ENCODE measurements around the gene ATG10.

DNA sequence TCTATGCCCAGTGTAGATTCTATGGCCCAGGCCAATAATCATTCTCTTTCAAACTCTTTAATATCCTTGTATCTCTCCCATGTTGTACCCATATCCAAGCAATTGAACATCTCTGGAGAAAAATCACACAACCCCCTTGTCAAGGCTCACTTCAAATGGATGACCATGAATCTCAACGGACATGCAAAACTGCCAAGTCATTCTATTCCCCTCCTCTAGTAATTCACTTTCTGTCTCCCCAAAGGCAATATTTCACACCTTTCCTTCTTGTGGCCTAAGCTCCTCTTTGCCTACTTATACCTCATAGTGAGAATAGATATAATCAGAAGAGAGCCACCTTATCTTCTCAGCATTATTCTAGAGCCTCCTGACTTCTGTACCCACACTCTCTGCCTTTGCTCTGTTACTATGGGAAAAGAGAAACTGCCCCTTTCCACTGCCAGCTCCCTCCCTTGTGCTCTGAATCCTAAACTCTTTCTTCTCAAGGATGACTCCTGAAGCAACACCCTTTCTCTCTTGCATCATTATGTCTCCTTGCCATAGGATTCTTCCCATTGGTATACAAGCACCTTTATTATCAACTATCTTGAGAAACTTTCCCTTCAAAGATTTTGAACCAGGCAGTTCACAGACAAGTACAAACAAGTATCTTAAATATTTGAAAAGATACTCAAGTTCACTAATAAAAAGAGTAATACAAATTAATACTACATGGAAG is 240.2 kb downstream of the ATG10 start:
- TF ChIP-seq JUND (IDR thresholded peaks at IDR 0.05; ENCODE audit: low read length) (no peak), POLR2AphosphoS5 (IDR thresholded peaks at IDR 0.05; ENCODE audit: low read depth, low read length) (no peak), TAF1 (IDR thresholded peaks at IDR 0.05; ENCODE audit: low read depth, low read length) (no peak), EP300 (IDR thresholded peaks at IDR 0.05; ENCODE audit: borderline replicate concordance in 1 of 2, low read depth in 2 of 2, low read length in 2 of 2) (no peak), SP1 (IDR thresholded peaks at IDR 0.05; ENCODE audit: low read depth, low read length) (no peak), SUZ12 (IDR thresholded peaks at IDR 0.05; ENCODE audit: low read length) (no peak), GABPA (IDR thresholded peaks at IDR 0.05; ENCODE audit: borderline replicate concordance, insufficient read depth, low read length) (no peak), RNF2 (IDR thresholded peaks at IDR 0.05; ENCODE audit: borderline replicate concordance, low read depth, low read length, missing control alignments, poor library complexity, severe bottlenecking) (no peak)
- TF ChIP-seq, protein P1, sequence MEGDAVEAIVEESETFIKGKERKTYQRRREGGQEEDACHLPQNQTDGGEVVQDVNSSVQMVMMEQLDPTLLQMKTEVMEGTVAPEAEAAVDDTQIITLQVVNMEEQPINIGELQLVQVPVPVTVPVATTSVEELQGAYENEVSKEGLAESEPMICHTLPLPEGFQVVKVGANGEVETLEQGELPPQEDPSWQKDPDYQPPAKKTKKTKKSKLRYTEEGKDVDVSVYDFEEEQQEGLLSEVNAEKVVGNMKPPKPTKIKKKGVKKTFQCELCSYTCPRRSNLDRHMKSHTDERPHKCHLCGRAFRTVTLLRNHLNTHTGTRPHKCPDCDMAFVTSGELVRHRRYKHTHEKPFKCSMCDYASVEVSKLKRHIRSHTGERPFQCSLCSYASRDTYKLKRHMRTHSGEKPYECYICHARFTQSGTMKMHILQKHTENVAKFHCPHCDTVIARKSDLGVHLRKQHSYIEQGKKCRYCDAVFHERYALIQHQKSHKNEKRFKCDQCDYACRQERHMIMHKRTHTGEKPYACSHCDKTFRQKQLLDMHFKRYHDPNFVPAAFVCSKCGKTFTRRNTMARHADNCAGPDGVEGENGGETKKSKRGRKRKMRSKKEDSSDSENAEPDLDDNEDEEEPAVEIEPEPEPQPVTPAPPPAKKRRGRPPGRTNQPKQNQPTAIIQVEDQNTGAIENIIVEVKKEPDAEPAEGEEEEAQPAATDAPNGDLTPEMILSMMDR (IDR thresholded peaks at IDR 0.05; ENCODE audit: control extremely low read depth in 1 of 3, insufficient read depth in 1 of 3, low read depth in 1 of 3, low read length in 3 of 3), result no peak
- TF ChIP-seq, protein P2, sequence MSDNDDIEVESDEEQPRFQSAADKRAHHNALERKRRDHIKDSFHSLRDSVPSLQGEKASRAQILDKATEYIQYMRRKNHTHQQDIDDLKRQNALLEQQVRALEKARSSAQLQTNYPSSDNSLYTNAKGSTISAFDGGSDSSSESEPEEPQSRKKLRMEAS (IDR thresholded peaks at IDR 0.05), result no peak

Measured in H1 (cell line).